GM12878 (cell line): ENCODE data around the gene PPP2R2B. TPM values are rescaled to one million over a fixed set of nuclear protein-coding genes. Genes with fewer than 3 reads are reported as not detected.

Source experiments
- ATAC-seq: fragments of 200-7000 bp; cut with Tn5 transposase; 3 replicates; pipeline ENCODE4 v1.9.1; 2020; ENCODE audit warnings: mild to moderate bottlenecking, moderate library complexity
- BruUV-seq: library from RNA; stranded (reverse); fragments of 400-500 nt; replicated peaks from 2 replicates; lab custom pipeline; 2021; lab: Mats Ljungman, UMichigan
- CTCF ChIA-PET: fragments of 300-600 bp; sonication (Branson Sonifier 250); formaldehyde crosslinking; extraction: SDS; loops from one replicate; lab custom pipeline; 2021; ENCODE audit warnings: inconsistent platforms; lab: Yijun Ruan, JAX
- POLR2A ChIA-PET: fragments of 350-600 bp; formaldehyde crosslinking; extraction: SDS; loops from one replicate; lab custom pipeline; 2021; ENCODE audit warnings: inconsistent platforms; lab: Charles Lee
- RAD21 ChIA-PET: fragments of 300-600 bp; sonication (Branson Sonifier 250); formaldehyde crosslinking; loops from one replicate; lab custom pipeline; 2023; ENCODE audit warnings: antibody characterized with exemption; ENCODE audit not compliant: unreplicated experiment; lab: Charles Lee
- SMC1A ChIA-PET: fragments of 300-600 bp; sonication (Branson Sonifier 250); formaldehyde crosslinking; loops from one replicate; lab custom pipeline; 2023; ENCODE audit not compliant: unreplicated experiment, uncharacterized antibody; lab: Charles Lee
- DNase-seq: peaks from one replicate; pipeline ENCODE4 v3.0.0-alpha.2; 2011; ENCODE audit warnings: low read depth, low spot score
- FAIRE-seq: peaks from 3 replicates; lab custom pipeline; 2011; peaks lifted over from hg19 to GRCh38; lab: Jason Lieb, UNC
- H2AFZ ChIP-seq: 2 replicates; pipeline ENCODE4 v1.6.0; 2011; ENCODE audit warnings: low read depth, low read length, control low read depth; ENCODE audit not compliant: control insufficient read depth
- H3K27ac ChIP-seq: 2 replicates; pipeline ENCODE4 v1.5.1; 2011; ENCODE audit warnings: control low read depth; ENCODE audit not compliant: control insufficient read depth, insufficient read depth
- H3K27me3 ChIP-seq, 2 experiments: replicated peaks in 1 of 2; 2 replicates each; pipeline versions ENCODE4 v1.6.0 to v1.6.1; 2011; ENCODE audit warnings: low read length in 1 of 2; ENCODE audit not compliant: control insufficient read depth in 2 of 2, insufficient read depth in 2 of 2
- H3K36me3 ChIP-seq, 2 experiments: 2 replicates each; pipeline ENCODE4 v1.5.1; 2011; ENCODE audit warnings: low read length in 1 of 2; ENCODE audit not compliant: control insufficient read depth in 2 of 2, insufficient read depth in 2 of 2
- H3K4me1 ChIP-seq: 2 replicates; pipeline ENCODE4 v1.6.1; 2011; ENCODE audit warnings: mild to moderate bottlenecking, low read length, moderate library complexity, mixed read lengths; ENCODE audit not compliant: control insufficient read depth, insufficient read depth
- H3K4me2 ChIP-seq: 2 replicates; pipeline ENCODE4 v1.6.0; 2011; ENCODE audit warnings: control low read depth; ENCODE audit not compliant: control insufficient read depth, insufficient read depth
- H3K4me3 ChIP-seq: fragments of 200-600 bp; sonication (generic); 2 replicates; pipeline ENCODE4 v1.5.1; 2016
- H3K79me2 ChIP-seq: 2 replicates; pipeline ENCODE4 v1.6.0; 2011; ENCODE audit warnings: low read length; ENCODE audit not compliant: control insufficient read depth, insufficient read depth
- H3K9ac ChIP-seq: 2 replicates; pipeline ENCODE4 v1.8.0; 2011; ENCODE audit warnings: low read length, control low read depth, mixed read lengths; ENCODE audit not compliant: control insufficient read depth, insufficient read depth
- H3K9me3 ChIP-seq: replicated peaks from 3 replicates; pipeline ENCODE4 v1.5.1; 2011; ENCODE audit warnings: mild to moderate bottlenecking, low read length; ENCODE audit not compliant: control insufficient read depth, insufficient read depth
- H4K20me1 ChIP-seq: 2 replicates; pipeline ENCODE4 v1.6.0; 2011; ENCODE audit not compliant: control insufficient read depth, insufficient read depth
- BMI1 ChIP-seq: fragments of 450-650 bp; IDR thresholded peaks from 2 replicates; pipeline ENCODE4 v1.6.1; 2016; ENCODE audit warnings: mild to moderate bottlenecking, moderate library complexity, borderline replicate concordance
- BRCA1 ChIP-seq: IDR thresholded peaks from 2 replicates; pipeline ENCODE4 v1.6.1; 2011; ENCODE audit warnings: low read depth, low read length, improper control_type of control experiment
- CBX3 ChIP-seq: fragments of 200-600 bp; sonication (generic); IDR thresholded peaks from 2 replicates; pipeline ENCODE4 v1.6.1; 2016; ENCODE audit warnings: low read depth, borderline replicate concordance
- DPF2 ChIP-seq: fragments of 450-650 bp; IDR thresholded peaks from 2 replicates; pipeline ENCODE4 v1.6.1; 2017; ENCODE audit warnings: mild to moderate bottlenecking
- EZH2 ChIP-seq: IDR thresholded peaks from 2 replicates; pipeline ENCODE4 v1.6.1; 2012; ENCODE audit warnings: low read depth, mild to moderate bottlenecking, control low read depth, inconsistent platforms, low read length, borderline replicate concordance; ENCODE audit not compliant: control insufficient read depth
- FOS ChIP-seq: IDR thresholded peaks from 3 replicates; pipeline ENCODE4 v1.6.1; 2011; ENCODE audit warnings: borderline replicate concordance; ENCODE audit not compliant: insufficient read length; ENCODE audit errors: extremely low read depth
- FOXK2 ChIP-seq: fragments of 450-650 bp; IDR thresholded peaks from 2 replicates; pipeline ENCODE4 v1.6.1; 2017; ENCODE audit warnings: mild to moderate bottlenecking, moderate library complexity
- HCFC1 ChIP-seq: fragments of 150-350 bp; IDR thresholded peaks from 2 replicates; pipeline ENCODE4 v1.6.1; 2014; ENCODE audit warnings: low read length
- HDGF ChIP-seq: fragments of 450-650 bp; IDR thresholded peaks from 2 replicates; pipeline ENCODE4 v1.6.1; 2016; ENCODE audit warnings: antibody characterized with exemption
- JUND ChIP-seq: IDR thresholded peaks from 2 replicates; pipeline ENCODE4 v1.6.1; 2012; ENCODE audit warnings: low read depth, mild to moderate bottlenecking, low read length, improper control_type of control experiment, moderate library complexity
- KLF5 ChIP-seq: fragments of 450-650 bp; IDR thresholded peaks from 2 replicates; pipeline ENCODE4 v1.6.1; 2014; ENCODE audit warnings: mild to moderate bottlenecking; ENCODE audit not compliant: partially characterized antibody
- MLLT1 ChIP-seq: fragments of 450-650 bp; IDR thresholded peaks from 2 replicates; pipeline ENCODE4 v1.6.1; 2016; ENCODE audit warnings: mild to moderate bottlenecking
- MYB ChIP-seq: fragments of 150-350 bp; IDR thresholded peaks from 2 replicates; pipeline ENCODE4 v1.6.1; 2014; ENCODE audit warnings: mild to moderate bottlenecking, low read depth, low read length, borderline replicate concordance
- NR2F1 ChIP-seq: fragments of 450-650 bp; conservative IDR thresholded peaks from 2 replicates; pipeline ENCODE4 v1.6.1; 2017; ENCODE audit warnings: mild to moderate bottlenecking
- SKIL ChIP-seq: fragments of 450-650 bp; IDR thresholded peaks from 2 replicates; pipeline ENCODE4 v1.6.1; 2017; ENCODE audit warnings: mild to moderate bottlenecking, low read depth, inconsistent platforms; ENCODE audit not compliant: poor library complexity, severe bottlenecking
- SPI1 ChIP-seq: IDR thresholded peaks from 2 replicates; pipeline ENCODE4 v1.6.1; 2011; ENCODE audit warnings: low read depth, mild to moderate bottlenecking, low read length, moderate library complexity, borderline replicate concordance; ENCODE audit not compliant: insufficient read depth
- TCF12 ChIP-seq: IDR thresholded peaks from 2 replicates; pipeline ENCODE4 v1.6.1; 2011; ENCODE audit warnings: low read depth, mild to moderate bottlenecking, low read length
- WRNIP1 ChIP-seq: IDR thresholded peaks from 2 replicates; pipeline ENCODE4 v1.6.1; 2011; ENCODE audit warnings: low read depth, low read length, improper control_type of control experiment, borderline replicate concordance
- ZSCAN29 ChIP-seq: fragments of 450-650 bp; IDR thresholded peaks from 2 replicates; pipeline ENCODE4 v1.6.1; 2017; ENCODE audit warnings: mild to moderate bottlenecking, moderate library complexity
- WGBS: methylation state at CpG from one replicate; pipeline ENCODE4 v1.1.6; 2016; ENCODE audit warnings: low lambda C conversion rate; ENCODE audit not compliant: insufficient replicate concordance, insufficient coverage; ENCODE audit errors: missing lambda C conversion rate; 5-methylcytosine and 5-hydroxymethylcytosine counted together
- in situ Hi-C: fragments of 300-500 bp; cut with MboI; formaldehyde crosslinking; loops from 9 replicates; pipeline ENCODE4 v1.14.3; 2018; ENCODE audit warnings: mixed read lengths
- intact Hi-C: fragments of 100-400 bp; cut with micrococcal nuclease; formaldehyde crosslinking; loops from one replicate; pipeline ENCODE4 v1.14.2; 2022; ENCODE audit not compliant: unreplicated experiment
- polyA plus RNA-seq, 11 experiments: library from polyadenylated mRNA; depleted of rRNA in 4 of 11; unstranded in 6 of 11; stranded (reverse) in 5 of 11; fragments of >200 nt; fragmentation: Nextera tagmentation in 4 of 11; fragmentation: Illumina TruSeq in 1 of 11; extraction: Ambion mirVana in 4 of 11; extraction: Trizol in 1 of 11; gene quantifications; 1 replicate in 1 of 11; 2 replicates in 10 of 11; pipeline versions ENCODE4 v1.2.1 to v1.2.3, GENCODE V29; 2011 to 2016; ENCODE audit warnings: inconsistent platforms in 2 of 11, missing spikeins in 2 of 11, low read depth in 1 of 11
- total RNA-seq, 4 experiments: library from RNA; depleted of rRNA in 3 of 4; stranded (reverse); fragments of >200 nt in 3 of 4; fragmentation: Illumina TruSeq in 1 of 4; extraction: Trizol in 1 of 4; gene quantifications; 2 replicates each; pipeline versions ENCODE4 v1.2.1 to v1.2.3, GENCODE V29; 2013 to 2021

PPP2R2B gene
- total and polyA plus RNA-seq, 10 of the 15 experiments (the other 5 are each of a cell fraction or from before 2014, with no cell fraction given): not detected

- in situ Hi-C loops: no loop called here
Observed at GRCh38 chr5:146766013-146766412, 112.5 kb downstream of the PPP2R2B start.

More at GRCh38 chr5:146766013-146766412, 112.5 kb downstream of the PPP2R2B start:
- intact Hi-C loops: no loop called here
- ChIA-PET SMC1A (no interaction called here), CTCF (no interaction called here), RAD21 (no interaction called here), POLR2A (no interaction called here)
- ATAC-seq (no peak), FAIRE-seq (no peak), DNase-seq (no peak)
- Histone ChIP-seq H3K79me2 (no peaks in the 10 kb centered on the region), H3K36me3 (no peaks in the 10 kb centered on the region), H3K4me2 (no peak overlapping the region), H3K27me3 (no peaks in the 10 kb centered on the region), H2AFZ (no peak overlapping the region), H3K9me3 (no peaks in the 10 kb centered on the region), H4K20me1 (no peaks in the 10 kb centered on the region), H3K4me3 (no peak overlapping the region), H3K4me1 (no peaks in the 10 kb centered on the region), H3K27ac (no peak overlapping the region), H3K9ac (no peak overlapping the region)
- WGBS: 36% methylated on average over 1 of the region's 1 CpG
- BruUV-seq: no TSS peak
- no peak for TF ChIP-seq JUND
- no peak for TF ChIP-seq HCFC1
- no peak for TF ChIP-seq MYB
- TF ChIP-seq DPF2: no peak
- TF ChIP-seq HDGF: no peak
- TF ChIP-seq CBX3: no peak
- TF ChIP-seq BMI1: no peak
- TF ChIP-seq NR2F1: no peak
- TF ChIP-seq SKIL: no peak
- TF ChIP-seq FOS: no peak
- no peak for TF ChIP-seq BRCA1
- TF ChIP-seq MLLT1: no peak
- no peak for TF ChIP-seq EZH2
- TF ChIP-seq SPI1: no peak
- no peak for TF ChIP-seq ZSCAN29
- TF ChIP-seq FOXK2: no peak
- TF ChIP-seq WRNIP1: no peak
- TF ChIP-seq TCF12: no peak
- no peak for TF ChIP-seq KLF5
